HepG2 (cell line): ENCODE measurements around the gene PKP1. TPM values are rescaled to one million over a fixed set of nuclear protein-coding genes. Genes with fewer than 3 reads are reported as not detected.

Experiments used
- ATAC-seq: fragments of 200-7000 bp; cut with Tn5 transposase; 3 replicates; pipeline ENCODE4 v1.9.1; 2020; ENCODE audit warnings: mild to moderate bottlenecking, moderate library complexity
- BruUV-seq: library from RNA; stranded (reverse); fragments of 400-500 nt; replicated peaks from 2 replicates; lab custom pipeline; 2021; lab: Mats Ljungman, UMichigan
- CTCF ChIA-PET: fragments of 300-600 bp; formaldehyde crosslinking; extraction: SDS; loops from one replicate; lab custom pipeline; 2021; ENCODE audit warnings: low total read pairs, inconsistent platforms, low intra/inter-chr PET ratio; lab: Yijun Ruan, JAX
- POLR2A ChIA-PET: fragments of 350-600 bp; sonication (Branson Sonifier 250); formaldehyde crosslinking; loops from one replicate; lab custom pipeline; 2020; ENCODE audit warnings: antibody characterized with exemption, inconsistent platforms; lab: Yijun Ruan, JAX
- DNase-seq: peaks from one replicate; pipeline ENCODE4 v3.0.0-alpha.2; 2015; ENCODE audit warnings: low spot score
- FAIRE-seq: peaks from 3 replicates; lab custom pipeline; 2011; peaks lifted over from hg19 to GRCh38; lab: Jason Lieb, UNC
- H2AFZ ChIP-seq: one replicate; pipeline ENCODE4 v1.6.1; 2011; ENCODE audit warnings: low read length, inconsistent platforms
- H3K27ac ChIP-seq: fragments of 300-600 bp; 3 replicates; pipeline ENCODE4 v1.8.0; 2011; ENCODE audit warnings: mixed run types, mild to moderate bottlenecking, mixed read lengths, low read length, inconsistent platforms; ENCODE audit not compliant: insufficient read depth; ENCODE audit errors: extremely low read length
- H3K27me3 ChIP-seq, 2 experiments: fragments of 200-600 bp in 1 of 2; 2 replicates in 1 of 2; 3 replicates in 1 of 2; pipeline versions ENCODE4 v1.6.0 to v1.8.0; 2011; ENCODE audit warnings: low read length in 2 of 2, mild to moderate bottlenecking in 2 of 2, moderate library complexity in 2 of 2, inconsistent platforms in 1 of 2; ENCODE audit not compliant: insufficient read depth in 2 of 2, control insufficient read depth in 1 of 2
- H3K36me3 ChIP-seq, 2 experiments: fragments of 200-600 bp in 1 of 2; replicated peaks in 1 of 2; 2 replicates in 1 of 2; 3 replicates in 1 of 2; pipeline versions ENCODE4 v1.5.1 to v1.8.0; 2011; ENCODE audit warnings: low read length in 2 of 2, inconsistent platforms in 1 of 2; ENCODE audit not compliant: insufficient read depth in 2 of 2, control insufficient read depth in 1 of 2
- H3K4me1 ChIP-seq: 2 replicates; pipeline ENCODE4 v1.5.1; 2012; ENCODE audit warnings: low read length, inconsistent platforms; ENCODE audit not compliant: insufficient read depth
- H3K4me2 ChIP-seq: 2 replicates; pipeline ENCODE4 v1.6.0; 2011; ENCODE audit warnings: low read depth, low read length, inconsistent platforms
- H3K4me3 ChIP-seq, 3 experiments: fragments of 200-600 bp in 1 of 3; sonication (generic), shearing (Covaris generic) in 1 of 3; replicated peaks in 1 of 3; 2 replicates each; pipeline ENCODE4 v1.5.1; 2011 to 2016; ENCODE audit warnings: low read length in 3 of 3, inconsistent platforms in 2 of 3, low read depth in 2 of 3, mild to moderate bottlenecking in 2 of 3, control low read depth in 1 of 3, mixed read lengths in 1 of 3; ENCODE audit not compliant: insufficient read depth in 1 of 3
- H3K79me2 ChIP-seq: one replicate; pipeline ENCODE4 v1.6.1; 2011; ENCODE audit warnings: low read length, inconsistent platforms; ENCODE audit not compliant: insufficient read depth
- H3K9ac ChIP-seq: 2 replicates; pipeline ENCODE4 v1.6.0; 2011; ENCODE audit warnings: mild to moderate bottlenecking, low read depth, low read length, inconsistent platforms; ENCODE audit not compliant: insufficient read depth
- H3K9me3 ChIP-seq: 2 replicates; pipeline ENCODE4 v1.5.1; 2012; ENCODE audit warnings: mild to moderate bottlenecking, low read length
- H4K20me1 ChIP-seq: 2 replicates; pipeline ENCODE4 v1.6.0; 2011; ENCODE audit warnings: inconsistent platforms, mild to moderate bottlenecking, low read length, moderate library complexity; ENCODE audit not compliant: insufficient read depth
- FOXA1 ChIP-seq, 2 experiments: fragments of 450-650 bp in 1 of 2; sonication (generic) in 1 of 2; formaldehyde crosslinking in 1 of 2; IDR thresholded peaks; 2 replicates each; pipeline versions ENCODE4 v1.4.0 to v1.6.1; 2016 to 2020; ENCODE audit warnings: missing genetic modification reagents in 1 of 2
- KLF13 ChIP-seq: sonication (generic); formaldehyde crosslinking; IDR thresholded peaks from 2 replicates; pipeline ENCODE4 v1.4.0; 2020; ENCODE audit warnings: mild to moderate bottlenecking, missing genetic modification reagents
- MED8 ChIP-seq: sonication (generic); formaldehyde crosslinking; IDR thresholded peaks from 2 replicates; pipeline ENCODE4 v1.8.1; 2023; ENCODE audit warnings: mild to moderate bottlenecking, missing genetic modification reagents; ENCODE audit not compliant: insufficient replicate concordance
- NR0B2 ChIP-seq: sonication (generic); formaldehyde crosslinking; IDR thresholded peaks from 2 replicates; pipeline ENCODE4 v1.4.0; 2020; ENCODE audit warnings: mild to moderate bottlenecking, missing genetic modification reagents
- RFXAP ChIP-seq: sonication (generic); formaldehyde crosslinking; IDR thresholded peaks from 2 replicates; pipeline ENCODE4 v1.4.0; 2020; ENCODE audit warnings: missing genetic modification reagents, borderline replicate concordance
- TBX2 ChIP-seq: sonication (generic); formaldehyde crosslinking; IDR thresholded peaks from 2 replicates; pipeline ENCODE4 v1.5.0; 2020; ENCODE audit warnings: missing genetic modification reagents, mild to moderate bottlenecking, borderline replicate concordance
- ZSCAN31 ChIP-seq: sonication (generic); formaldehyde crosslinking; IDR thresholded peaks from 2 replicates; pipeline ENCODE4 v1.5.0; 2020; ENCODE audit warnings: low read depth, mild to moderate bottlenecking, missing genetic modification reagents
- WGBS: methylation state at CpG from one replicate; pipeline ENCODE4 v1.1.6; 2017; ENCODE audit warnings: low lambda C conversion rate; 5-methylcytosine and 5-hydroxymethylcytosine counted together
- in situ Hi-C: cut with HindIII; loops from 2 replicates; pipeline ENCODE4 v1.10.0; 2017; ENCODE audit warnings: low pct_unique_long_range_greater_than_20kb; ENCODE audit not compliant: extremely low pct_ligation_motif_present
- intact Hi-C: fragments of 100-400 bp; cut with micrococcal nuclease; formaldehyde crosslinking; loops from one replicate; pipeline ENCODE4 v1.10.0; 2022; ENCODE audit not compliant: unreplicated experiment
- polyA plus RNA-seq, 8 experiments: library from polyadenylated mRNA; depleted of rRNA in 3 of 8; stranded (reverse) in 7 of 8; unstranded in 1 of 8; fragments of >200 nt; fragmentation: Illumina TruSeq in 4 of 8; extraction: Trizol in 4 of 8; gene quantifications; 2 replicates each; pipeline versions ENCODE4 v1.2.1 to v1.2.3, GENCODE V29; 2011 to 2016; ENCODE audit warnings: low read depth in 4 of 8, missing spikeins in 1 of 8, mixed read lengths in 1 of 8; ENCODE audit not compliant: insufficient read depth in 1 of 8
- total RNA-seq, 5 experiments: library from RNA; depleted of rRNA; stranded (reverse); fragments of >200 nt; fragmentation: Illumina TruSeq; extraction: Trizol; gene quantifications; 2 replicates each; pipeline ENCODE4 v1.2.3, GENCODE V29; 2016; ENCODE audit warnings: low read depth in 1 of 5

Gene PKP1
- total and polyA plus RNA-seq, 2 of the 13 experiments (the other 11 are each of a cell fraction or from before 2014, with no cell fraction given) = not detected

GRCh38 chr1:201260648-201261311 lies 22.5 kb upstream of the PKP1 start:
- WGBS = 22% methylated on average over 8 of the region's 8 CpGs
- CTCF ChIA-PET = no interaction called here
- no peak overlapping the region for H3K9ac ChIP-seq
- no peak overlapping the region for H3K27ac ChIP-seq
- intact Hi-C loops (no loop called here), in situ Hi-C loops (loop anchor here (5.0 kb wide), 1 partner anchor 107 kb away; no protein-coding TSS in a partner anchor)
- H4K20me1 ChIP-seq = no peaks in the 10 kb centered on the region
- DNase-seq = no peak
- no peak overlapping the region for H3K4me3 ChIP-seq
- H3K4me1 ChIP-seq = no peaks in the 10 kb centered on the region
- FAIRE-seq = no peak
- no peak overlapping the region for H2AFZ ChIP-seq
- no peaks in the 10 kb centered on the region for H3K79me2 ChIP-seq
- H3K27me3 ChIP-seq = peaks cover 4 to 21% of the 10 kb centered on the region in 2 experiments; a peak in 4 of 5 replicates
- H3K9me3 ChIP-seq = no peaks in the 10 kb centered on the region
- H3K4me2 ChIP-seq = no peak overlapping the region
- POLR2A ChIA-PET = no interaction called here
- no TSS peak for BruUV-seq
- no peak for TF ChIP-seq KLF13 (CRISPR knock-in tag)
- TF ChIP-seq ZSCAN31 (CRISPR knock-in tag) = no peak
- TF ChIP-seq RFXAP = no peak
- TF ChIP-seq TBX2 (CRISPR knock-in tag) = no peak
- TF ChIP-seq NR0B2 = no peak
- no peak for TF ChIP-seq FOXA1 (IDR thresholded peaks at IDR 0.05)
- TF ChIP-seq FOXA1 (CRISPR knock-in tag; IDR thresholded peaks at IDR 0.05) = no peak
- no peak for TF ChIP-seq MED8
- no peaks in the 10 kb centered on the region for H3K36me3 ChIP-seq
- no peak for ATAC-seq
